ENCODE data around the gene DTNA. TPM values are rescaled to one million over a fixed set of nuclear protein-coding genes. Genes with fewer than 3 reads are reported as not detected.

DTNA gene
- total RNA-seq, 1 donor from 2014 or later = 94.5 TPM

GRCh38 chr18:34697233-34697632, 12.9 kb upstream of the DTNA start:
- no peak overlapping the region for H3K9ac ChIP-seq (ENCODE audit: low read depth in 1 of 3, low read length in 3 of 3)
- no peaks in the 10 kb centered on the region for H3K27me3 ChIP-seq (ENCODE audit: control insufficient read depth in 3 of 3, insufficient read depth in 3 of 3, low read length in 3 of 3)
- peaks cover 0 to 10% (median 0%) of the 10 kb centered on the region in 3 donors for H3K36me3 ChIP-seq (ENCODE audit: control insufficient read depth in 3 of 3, insufficient read depth in 3 of 3, low read length in 3 of 3)
- H3K4me1 ChIP-seq (ENCODE audit: control insufficient read depth in 3 of 3, insufficient read depth in 3 of 3, low read length in 3 of 3) = peaks cover 11 to 29% (median 22%) of the 10 kb centered on the region in 3 donors
- H3K27ac ChIP-seq (ENCODE audit: low read depth, low read length) = no peak overlapping the region
- no peaks in the 10 kb centered on the region for H3K9me3 ChIP-seq (ENCODE audit: control insufficient read depth in 3 of 3, low read length in 3 of 3)
- no peak overlapping the region for H3K4me3 ChIP-seq (ENCODE audit: low read length in 3 of 3)

GRCh38 chr18:34697891-34698290, 12.2 kb upstream of the DTNA start:
- Histone ChIP-seq H3K4me1 (ENCODE audit: control insufficient read depth in 3 of 3, insufficient read depth in 3 of 3, low read length in 3 of 3) (peaks cover 14 to 32% (median 22%) of the 10 kb centered on the region in 3 donors), H3K9ac (ENCODE audit: low read depth in 1 of 3, low read length in 3 of 3) (no peak overlapping the region), H3K4me3 (ENCODE audit: low read length in 3 of 3) (no peak overlapping the region), H3K9me3 (ENCODE audit: control insufficient read depth in 3 of 3, low read length in 3 of 3) (no peaks in the 10 kb centered on the region), H3K27me3 (ENCODE audit: control insufficient read depth in 3 of 3, insufficient read depth in 3 of 3, low read length in 3 of 3) (no peaks in the 10 kb centered on the region), H3K36me3 (ENCODE audit: control insufficient read depth in 3 of 3, insufficient read depth in 3 of 3, low read length in 3 of 3) (peaks cover 0 to 10% (median 0%) of the 10 kb centered on the region in 3 donors), H3K27ac (ENCODE audit: low read depth, low read length) (no peak overlapping the region)

- Histone ChIP-seq H3K27me3 (ENCODE audit: control insufficient read depth in 3 of 3, insufficient read depth in 3 of 3, low read length in 3 of 3) (no peaks in the 10 kb centered on the region), H3K4me3 (ENCODE audit: low read length in 3 of 3) (no peak overlapping the region), H3K36me3 (ENCODE audit: control insufficient read depth in 3 of 3, insufficient read depth in 3 of 3, low read length in 3 of 3) (peaks cover 0 to 10% (median 0%) of the 10 kb centered on the region in 3 donors), H3K4me1 (ENCODE audit: control insufficient read depth in 3 of 3, insufficient read depth in 3 of 3, low read length in 3 of 3) (peaks cover 12 to 26% (median 19%) of the 10 kb centered on the region in 3 donors), H3K9ac (ENCODE audit: low read depth in 1 of 3, low read length in 3 of 3) (no peak overlapping the region), H3K27ac (ENCODE audit: low read depth, low read length) (no peak overlapping the region), H3K9me3 (ENCODE audit: control insufficient read depth in 3 of 3, low read length in 3 of 3) (no peaks in the 10 kb centered on the region)
Measured at GRCh38 chr18:34701911-34702310, 8.2 kb upstream of the DTNA start.

GRCh38 chr18:34702814-34703213, 7.3 kb upstream of the DTNA start:
- Histone ChIP-seq H3K4me1 (ENCODE audit: control insufficient read depth in 3 of 3, insufficient read depth in 3 of 3, low read length in 3 of 3) (peaks cover 13 to 33% (median 26%) of the 10 kb centered on the region in 3 donors), H3K27me3 (ENCODE audit: control insufficient read depth in 3 of 3, insufficient read depth in 3 of 3, low read length in 3 of 3) (no peaks in the 10 kb centered on the region), H3K36me3 (ENCODE audit: control insufficient read depth in 3 of 3, insufficient read depth in 3 of 3, low read length in 3 of 3) (peaks cover 0 to 7% (median 0%) of the 10 kb centered on the region in 3 donors), H3K27ac (ENCODE audit: low read depth, low read length) (no peak overlapping the region), H3K4me3 (ENCODE audit: low read length in 3 of 3) (no peak overlapping the region), H3K9me3 (ENCODE audit: control insufficient read depth in 3 of 3, low read length in 3 of 3) (no peaks in the 10 kb centered on the region), H3K9ac (ENCODE audit: low read depth in 1 of 3, low read length in 3 of 3) (no peak overlapping the region)

GRCh38 chr18:34704074-34704473, 6.0 kb upstream of the DTNA start:
- Histone ChIP-seq H3K9me3 (ENCODE audit: control insufficient read depth in 3 of 3, low read length in 3 of 3) (no peaks in the 10 kb centered on the region), H3K36me3 (ENCODE audit: control insufficient read depth in 3 of 3, insufficient read depth in 3 of 3, low read length in 3 of 3) (no peaks in the 10 kb centered on the region), H3K27ac (ENCODE audit: low read depth, low read length) (no peak overlapping the region), H3K9ac (ENCODE audit: low read depth in 1 of 3, low read length in 3 of 3) (no peak overlapping the region), H3K4me3 (ENCODE audit: low read length in 3 of 3) (no peak overlapping the region), H3K4me1 (ENCODE audit: control insufficient read depth in 3 of 3, insufficient read depth in 3 of 3, low read length in 3 of 3) (peaks cover 22 to 44% (median 28%) of the 10 kb centered on the region in 3 donors), H3K27me3 (ENCODE audit: control insufficient read depth in 3 of 3, insufficient read depth in 3 of 3, low read length in 3 of 3) (no peaks in the 10 kb centered on the region)

- Histone ChIP-seq H3K36me3 (ENCODE audit: control insufficient read depth in 3 of 3, insufficient read depth in 3 of 3, low read length in 3 of 3) (no peaks in the 10 kb centered on the region), H3K4me1 (ENCODE audit: control insufficient read depth in 3 of 3, insufficient read depth in 3 of 3, low read length in 3 of 3) (peaks cover 29 to 47% (median 33%) of the 10 kb centered on the region in 3 donors), H3K4me3 (ENCODE audit: low read length in 3 of 3) (no peak overlapping the region), H3K9ac (ENCODE audit: low read depth in 1 of 3, low read length in 3 of 3) (no peak overlapping the region), H3K9me3 (ENCODE audit: control insufficient read depth in 3 of 3, low read length in 3 of 3) (no peaks in the 10 kb centered on the region), H3K27ac (ENCODE audit: low read depth, low read length) (no peak overlapping the region), H3K27me3 (ENCODE audit: control insufficient read depth in 3 of 3, insufficient read depth in 3 of 3, low read length in 3 of 3) (no peaks in the 10 kb centered on the region)
Measured at GRCh38 chr18:34704823-34705222, 5.3 kb upstream of the DTNA start.

- H3K4me1 ChIP-seq (ENCODE audit: control insufficient read depth in 3 of 3, insufficient read depth in 3 of 3, low read length in 3 of 3) = peaks cover 22 to 25% (median 25%) of the 10 kb centered on the region in 3 donors
- H3K9ac ChIP-seq (ENCODE audit: low read depth in 1 of 3, low read length in 3 of 3) = peak overlapping the region in 1 of 3 donors; percentile 52
- H3K36me3 ChIP-seq (ENCODE audit: control insufficient read depth in 3 of 3, insufficient read depth in 3 of 3, low read length in 3 of 3) = no peaks in the 10 kb centered on the region
- no peaks in the 10 kb centered on the region for H3K9me3 ChIP-seq (ENCODE audit: control insufficient read depth in 3 of 3, low read length in 3 of 3)
- peak overlapping the region in 2 of 3 donors; percentile 27 to 31 for H3K4me3 ChIP-seq (ENCODE audit: low read length in 3 of 3)
- H3K27me3 ChIP-seq (ENCODE audit: control insufficient read depth in 3 of 3, insufficient read depth in 3 of 3, low read length in 3 of 3) = no peaks in the 10 kb centered on the region
- peak overlapping the region; percentile 78 for H3K27ac ChIP-seq (ENCODE audit: low read depth, low read length)
Measured at GRCh38 chr18:34707670-34708069, 2.4 kb upstream of the DTNA start.

GRCh38 chr18:34709104-34709503, 994 bp upstream of the DTNA start:
- peaks cover 22 to 25% (median 25%) of the 10 kb centered on the region in 3 donors for H3K4me1 ChIP-seq (ENCODE audit: control insufficient read depth in 3 of 3, insufficient read depth in 3 of 3, low read length in 3 of 3)
- H3K9ac ChIP-seq (ENCODE audit: low read depth in 1 of 3, low read length in 3 of 3) = no peak overlapping the region

GRCh38 chr18:34710458-34710914, 388 bp downstream of the DTNA start:
- peak overlapping the region; percentile 78 for H3K27ac ChIP-seq (ENCODE audit: low read depth, low read length)
- H3K9ac ChIP-seq (ENCODE audit: low read depth in 1 of 3, low read length in 3 of 3) = peak overlapping the region in 1 of 3 donors; percentile 60
- no peaks in the 10 kb centered on the region for H3K27me3 ChIP-seq (ENCODE audit: control insufficient read depth in 3 of 3, insufficient read depth in 3 of 3, low read length in 3 of 3)
- no peaks in the 10 kb centered on the region for H3K9me3 ChIP-seq (ENCODE audit: control insufficient read depth in 3 of 3, low read length in 3 of 3)
- H3K36me3 ChIP-seq (ENCODE audit: control insufficient read depth in 3 of 3, insufficient read depth in 3 of 3, low read length in 3 of 3) = no peaks in the 10 kb centered on the region
- peak overlapping the region in 2 of 3 donors; percentile 7 to 51 for H3K4me3 ChIP-seq (ENCODE audit: low read length in 3 of 3)
- peaks cover 22 to 25% (median 25%) of the 10 kb centered on the region in 3 donors for H3K4me1 ChIP-seq (ENCODE audit: control insufficient read depth in 3 of 3, insufficient read depth in 3 of 3, low read length in 3 of 3)

More at GRCh38 chr18:34709104-34709503, 994 bp upstream of the DTNA start:
- no peaks in the 10 kb centered on the region for H3K36me3 ChIP-seq (ENCODE audit: control insufficient read depth in 3 of 3, insufficient read depth in 3 of 3, low read length in 3 of 3)
- H3K27ac ChIP-seq (ENCODE audit: low read depth, low read length) = peak overlapping the region; percentile 78
- H3K4me3 ChIP-seq (ENCODE audit: low read length in 3 of 3) = no peak overlapping the region
- H3K9me3 ChIP-seq (ENCODE audit: control insufficient read depth in 3 of 3, low read length in 3 of 3) = no peaks in the 10 kb centered on the region
- H3K27me3 ChIP-seq (ENCODE audit: control insufficient read depth in 3 of 3, insufficient read depth in 3 of 3, low read length in 3 of 3) = no peaks in the 10 kb centered on the region

GRCh38 chr18:34710934-34711333, 836 bp downstream of the DTNA start:
- Histone ChIP-seq H3K4me3 (ENCODE audit: low read length in 3 of 3) (peak overlapping the region in 2 of 3 donors; percentile 7 to 51), H3K4me1 (ENCODE audit: control insufficient read depth in 3 of 3, insufficient read depth in 3 of 3, low read length in 3 of 3) (peaks cover 22 to 25% (median 25%) of the 10 kb centered on the region in 3 donors), H3K27ac (ENCODE audit: low read depth, low read length) (peak overlapping the region; percentile 78), H3K27me3 (ENCODE audit: control insufficient read depth in 3 of 3, insufficient read depth in 3 of 3, low read length in 3 of 3) (no peaks in the 10 kb centered on the region), H3K36me3 (ENCODE audit: control insufficient read depth in 3 of 3, insufficient read depth in 3 of 3, low read length in 3 of 3) (no peaks in the 10 kb centered on the region), H3K9me3 (ENCODE audit: control insufficient read depth in 3 of 3, low read length in 3 of 3) (no peaks in the 10 kb centered on the region), H3K9ac (ENCODE audit: low read depth in 1 of 3, low read length in 3 of 3) (peak overlapping the region in 1 of 3 donors; percentile 24)
